Measurements from ENCODE around the gene HIRA.
"Not testable (repeated sequence)": the region's sequence is repeated elsewhere in the genome, so short reads cannot be mapped to it uniquely, and the experiment has no call there.

HIRA gene

GRCh38 chr22:19354201-19354600 is 77.3 kb downstream of the HIRA start:
- DNase-seq: no peak

- DNase-seq: no peak
Measured at GRCh38 chr22:19353363-19354131, 78.0 kb downstream of the HIRA start.

- DNase-seq: no peak
Measured at GRCh38 chr22:19352766-19353165, 78.8 kb downstream of the HIRA start.

- DNase-seq: no peak
Measured at GRCh38 chr22:19352217-19352616, 79.3 kb downstream of the HIRA start.

GRCh38 chr22:19351604-19352003 is 79.9 kb downstream of the HIRA start:
- no peak for DNase-seq

- DNase-seq: no peak
Measured at GRCh38 chr22:19350947-19351346, 80.6 kb downstream of the HIRA start.

GRCh38 chr22:19350476-19350859 is 81.1 kb downstream of the HIRA start:
- DNase-seq: no peak

- DNase-seq: no peak
Measured at GRCh38 chr22:19349778-19350475, 81.6 kb downstream of the HIRA start.

- no peak for DNase-seq
Measured at GRCh38 chr22:19346677-19347265, 84.8 kb downstream of the HIRA start.

- no peak for DNase-seq
Measured at GRCh38 chr22:19344420-19344819, 87.1 kb downstream of the HIRA start.

- DNase-seq: no peak
Measured at GRCh38 chr22:19343470-19343869, 88.1 kb downstream of the HIRA start.

GRCh38 chr22:19341500-19341899 is 90.0 kb downstream of the HIRA start:
- no peak for DNase-seq

GRCh38 chr22:19337137-19337536 is 94.4 kb downstream of the HIRA start:
- no peak for DNase-seq

- no peak for DNase-seq
Measured at GRCh38 chr22:19336133-19337075, 95.1 kb downstream of the HIRA start.

- DNase-seq: no peak
Measured at GRCh38 chr22:19331975-19332374, 99.6 kb downstream of the HIRA start.

- DNase-seq: no peak
Measured at GRCh38 chr22:19331474-19331873, 100.1 kb downstream of the HIRA start.

- no peak for DNase-seq
Measured at GRCh38 chr22:19330865-19331418, 100.6 kb downstream of the HIRA start.

GRCh38 chr22:19330205-19330604 is 101.3 kb downstream of the HIRA start:
- not testable (repeated sequence) for DNase-seq

- DNase-seq: no peak
Measured at GRCh38 chr22:19329454-19329853, 102.1 kb downstream of the HIRA start.

GRCh38 chr22:19325296-19325948 is 106.1 kb downstream of the HIRA start:
- no peak for DNase-seq

GRCh38 chr22:19323420-19323819 is 108.1 kb downstream of the HIRA start:
- DNase-seq: not testable (repeated sequence)

- no peak for DNase-seq
Measured at GRCh38 chr22:19321757-19322156, 109.8 kb downstream of the HIRA start.
